ENCODE measurements around the gene NFIX.

NFIX gene

DNA sequence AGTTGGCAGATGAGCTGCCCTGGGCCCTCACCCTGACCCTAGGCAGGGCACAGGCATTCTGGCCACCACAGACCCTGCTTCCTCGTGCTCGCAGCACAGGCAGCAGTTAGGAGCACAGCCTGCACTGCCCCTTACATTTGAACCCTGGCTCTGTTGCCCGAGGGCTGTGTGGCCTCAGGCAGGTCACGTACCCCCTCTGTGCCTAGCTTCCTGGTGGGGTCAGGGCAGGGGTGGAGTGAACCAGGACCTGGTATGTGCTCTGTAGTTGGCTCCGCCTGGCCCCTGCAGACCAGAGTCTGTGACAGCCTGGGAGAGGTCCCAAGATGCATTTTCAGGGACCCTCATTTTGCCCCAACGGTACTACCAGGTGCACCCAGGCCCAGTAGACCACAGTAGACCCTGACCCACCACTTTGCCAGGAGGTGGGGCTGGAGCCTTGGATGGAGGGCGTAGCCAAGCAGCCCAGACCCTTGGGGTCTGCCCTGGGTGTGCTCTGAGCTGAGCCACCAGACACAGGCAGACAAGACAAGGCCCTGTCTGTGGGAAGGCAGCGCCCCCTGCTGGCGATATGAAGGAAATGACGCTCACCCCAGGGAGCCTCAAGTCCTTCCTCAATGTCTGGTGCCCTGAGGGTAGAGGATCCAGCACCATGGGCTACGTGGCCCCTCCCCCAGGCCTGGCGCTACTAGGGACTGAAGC, 98.3 kb downstream of the NFIX start:
- peaks cover 65% of the 10 kb centered on the region for H3K27me3 ChIP-seq (ENCODE audit: control insufficient read depth, insufficient read depth, low read length)
- H3K27ac ChIP-seq (ENCODE audit: low read depth, low read length), result no peak overlapping the region
- no peak overlapping the region for H3K9ac ChIP-seq (ENCODE audit: low read depth, low read length)
- no peaks in the 10 kb centered on the region for H3K36me3 ChIP-seq (ENCODE audit: control insufficient read depth, insufficient read depth, low read length)
- H3K4me1 ChIP-seq (ENCODE audit: control insufficient read depth, insufficient read depth, low read length), result peaks cover 35% of the 10 kb centered on the region
- H3K9me3 ChIP-seq (ENCODE audit: control insufficient read depth, insufficient read depth, low read length), result no peaks in the 10 kb centered on the region
- H3K4me3 ChIP-seq (ENCODE audit: low read depth, low read length), result no peak overlapping the region

- Histone ChIP-seq H3K36me3 (ENCODE audit: control insufficient read depth, insufficient read depth, low read length) (no peaks in the 10 kb centered on the region), H3K27me3 (ENCODE audit: control insufficient read depth, insufficient read depth, low read length) (peaks cover 71% of the 10 kb centered on the region), H3K4me3 (ENCODE audit: low read depth, low read length) (no peak overlapping the region), H3K9ac (ENCODE audit: low read depth, low read length) (no peak overlapping the region), H3K9me3 (ENCODE audit: control insufficient read depth, insufficient read depth, low read length) (no peaks in the 10 kb centered on the region), H3K4me1 (ENCODE audit: control insufficient read depth, insufficient read depth, low read length) (peaks cover 35% of the 10 kb centered on the region), H3K27ac (ENCODE audit: low read depth, low read length) (no peak overlapping the region)
Observed at GRCh38 chr19:13094106-13094504, 98.8 kb downstream of the NFIX start.

DNA sequence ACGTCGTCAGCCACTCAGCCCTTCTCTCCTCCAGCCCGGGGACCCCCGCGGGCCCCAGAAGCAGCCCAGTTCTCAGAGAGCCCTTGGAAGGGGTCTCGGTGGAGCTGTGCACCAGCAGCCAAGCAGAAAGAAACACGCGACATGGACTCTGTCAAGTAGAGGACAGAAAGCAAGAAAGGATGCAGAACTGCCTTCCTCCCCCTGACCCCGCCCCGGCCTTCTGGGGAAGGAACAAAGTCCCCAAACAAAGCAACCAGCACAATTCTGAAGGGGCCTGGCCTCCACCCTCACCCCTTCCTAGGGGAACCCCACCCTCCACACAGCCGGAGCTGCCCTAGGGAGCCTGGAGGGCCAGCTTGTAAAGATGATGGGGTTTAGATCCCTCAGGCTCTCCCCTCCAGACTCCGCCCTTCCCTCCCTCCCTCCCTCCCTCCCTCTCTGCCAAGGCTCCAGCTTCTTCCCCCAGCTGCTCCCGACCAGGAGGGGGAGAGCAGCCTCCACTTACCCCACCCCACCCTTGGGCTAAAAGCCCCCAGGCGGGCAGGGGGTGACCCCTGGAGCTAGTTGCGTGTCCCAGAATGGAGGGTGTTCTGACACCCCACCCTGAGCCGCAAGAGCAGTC, 99.6 kb downstream of the NFIX start:
- H3K4me1 ChIP-seq (ENCODE audit: control insufficient read depth, insufficient read depth, low read length), result peaks cover 35% of the 10 kb centered on the region
- no peaks in the 10 kb centered on the region for H3K9me3 ChIP-seq (ENCODE audit: control insufficient read depth, insufficient read depth, low read length)
- H3K27ac ChIP-seq (ENCODE audit: low read depth, low read length), result peak overlapping the region; percentile 12
- H3K27me3 ChIP-seq (ENCODE audit: control insufficient read depth, insufficient read depth, low read length), result peaks cover 78% of the 10 kb centered on the region
- no peak overlapping the region for H3K9ac ChIP-seq (ENCODE audit: low read depth, low read length)
- peak overlapping the region; percentile 60 for H3K4me3 ChIP-seq (ENCODE audit: low read depth, low read length)
- no peaks in the 10 kb centered on the region for H3K36me3 ChIP-seq (ENCODE audit: control insufficient read depth, insufficient read depth, low read length)

- no peaks in the 10 kb centered on the region for H3K9me3 ChIP-seq (ENCODE audit: control insufficient read depth, insufficient read depth, low read length)
- H3K36me3 ChIP-seq (ENCODE audit: control insufficient read depth, insufficient read depth, low read length), result no peaks in the 10 kb centered on the region
- H3K4me1 ChIP-seq (ENCODE audit: control insufficient read depth, insufficient read depth, low read length), result peaks cover 35% of the 10 kb centered on the region
- no peak overlapping the region for H3K9ac ChIP-seq (ENCODE audit: low read depth, low read length)
- H3K4me3 ChIP-seq (ENCODE audit: low read depth, low read length), result peak overlapping the region; percentile 60
- H3K27ac ChIP-seq (ENCODE audit: low read depth, low read length), result peak overlapping the region; percentile 12
- peaks cover 84% of the 10 kb centered on the region for H3K27me3 ChIP-seq (ENCODE audit: control insufficient read depth, insufficient read depth, low read length)
Observed at GRCh38 chr19:13095393-13095784, 100.1 kb downstream of the NFIX start.

GRCh38 chr19:13095934-13096927, 101.0 kb downstream of the NFIX start:
- H3K4me3 ChIP-seq (ENCODE audit: low read depth, low read length), result peak overlapping the region; percentile 60
- H3K36me3 ChIP-seq (ENCODE audit: control insufficient read depth, insufficient read depth, low read length), result no peaks in the 10 kb centered on the region
- no peaks in the 10 kb centered on the region for H3K9me3 ChIP-seq (ENCODE audit: control insufficient read depth, insufficient read depth, low read length)
- H3K27me3 ChIP-seq (ENCODE audit: control insufficient read depth, insufficient read depth, low read length), result peaks cover 92% of the 10 kb centered on the region
- H3K9ac ChIP-seq (ENCODE audit: low read depth, low read length), result peak overlapping the region; percentile 33; the same call in 1 of the 2 replicates
- peaks cover 30% of the 10 kb centered on the region for H3K4me1 ChIP-seq (ENCODE audit: control insufficient read depth, insufficient read depth, low read length)
- H3K27ac ChIP-seq (ENCODE audit: low read depth, low read length), result no peak overlapping the region

DNA sequence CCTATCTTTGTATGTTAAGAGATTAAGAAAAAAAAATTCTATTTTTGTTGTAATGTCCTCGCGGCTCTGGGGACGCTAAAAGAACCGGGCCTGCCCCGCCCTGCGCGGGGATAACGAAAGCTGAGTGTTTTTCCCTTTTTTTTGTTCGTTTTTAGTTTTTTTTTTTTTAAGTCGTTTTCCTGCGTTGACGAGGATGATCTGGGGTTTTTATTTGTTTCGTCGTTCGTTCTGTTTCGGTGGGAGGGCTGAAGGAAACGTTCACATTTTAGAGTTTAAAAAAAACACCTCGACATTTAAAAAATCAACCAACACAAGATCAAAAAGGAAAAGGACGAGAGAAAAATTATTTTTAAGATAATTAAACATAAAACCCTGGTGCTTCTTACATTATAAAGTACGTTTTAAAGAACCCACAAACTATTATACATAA, 101.8 kb downstream of the NFIX start:
- Histone ChIP-seq H3K27ac (ENCODE audit: low read depth, low read length) (no peak overlapping the region), H3K4me1 (ENCODE audit: control insufficient read depth, insufficient read depth, low read length) (peaks cover 25% of the 10 kb centered on the region), H3K9me3 (ENCODE audit: control insufficient read depth, insufficient read depth, low read length) (no peaks in the 10 kb centered on the region), H3K9ac (ENCODE audit: low read depth, low read length) (no peak overlapping the region), H3K4me3 (ENCODE audit: low read depth, low read length) (no peak overlapping the region), H3K36me3 (ENCODE audit: control insufficient read depth, insufficient read depth, low read length) (no peaks in the 10 kb centered on the region), H3K27me3 (ENCODE audit: control insufficient read depth, insufficient read depth, low read length) (peaks cover 93% of the 10 kb centered on the region)

GRCh38 chr19:13097463-13098258, 102.4 kb downstream of the NFIX start:
- Histone ChIP-seq H3K27ac (ENCODE audit: low read depth, low read length) (no peak overlapping the region), H3K9me3 (ENCODE audit: control insufficient read depth, insufficient read depth, low read length) (no peaks in the 10 kb centered on the region), H3K4me3 (ENCODE audit: low read depth, low read length) (no peak overlapping the region), H3K9ac (ENCODE audit: low read depth, low read length) (no peak overlapping the region), H3K27me3 (ENCODE audit: control insufficient read depth, insufficient read depth, low read length) (peaks cover 93% of the 10 kb centered on the region), H3K4me1 (ENCODE audit: control insufficient read depth, insufficient read depth, low read length) (peaks cover 21% of the 10 kb centered on the region), H3K36me3 (ENCODE audit: control insufficient read depth, insufficient read depth, low read length) (no peaks in the 10 kb centered on the region)

GRCh38 chr19:13098277-13099072, 103.2 kb downstream of the NFIX start:
- no peak overlapping the region for H3K27ac ChIP-seq (ENCODE audit: low read depth, low read length)
- peaks cover 86% of the 10 kb centered on the region for H3K27me3 ChIP-seq (ENCODE audit: control insufficient read depth, insufficient read depth, low read length)
- no peak overlapping the region for H3K9ac ChIP-seq (ENCODE audit: low read depth, low read length)
- peaks cover 26% of the 10 kb centered on the region for H3K4me1 ChIP-seq (ENCODE audit: control insufficient read depth, insufficient read depth, low read length)
- H3K4me3 ChIP-seq (ENCODE audit: low read depth, low read length), result no peak overlapping the region; the same call in 1 of the 2 replicates
- no peaks in the 10 kb centered on the region for H3K9me3 ChIP-seq (ENCODE audit: control insufficient read depth, insufficient read depth, low read length)
- no peaks in the 10 kb centered on the region for H3K36me3 ChIP-seq (ENCODE audit: control insufficient read depth, insufficient read depth, low read length)

DNA sequence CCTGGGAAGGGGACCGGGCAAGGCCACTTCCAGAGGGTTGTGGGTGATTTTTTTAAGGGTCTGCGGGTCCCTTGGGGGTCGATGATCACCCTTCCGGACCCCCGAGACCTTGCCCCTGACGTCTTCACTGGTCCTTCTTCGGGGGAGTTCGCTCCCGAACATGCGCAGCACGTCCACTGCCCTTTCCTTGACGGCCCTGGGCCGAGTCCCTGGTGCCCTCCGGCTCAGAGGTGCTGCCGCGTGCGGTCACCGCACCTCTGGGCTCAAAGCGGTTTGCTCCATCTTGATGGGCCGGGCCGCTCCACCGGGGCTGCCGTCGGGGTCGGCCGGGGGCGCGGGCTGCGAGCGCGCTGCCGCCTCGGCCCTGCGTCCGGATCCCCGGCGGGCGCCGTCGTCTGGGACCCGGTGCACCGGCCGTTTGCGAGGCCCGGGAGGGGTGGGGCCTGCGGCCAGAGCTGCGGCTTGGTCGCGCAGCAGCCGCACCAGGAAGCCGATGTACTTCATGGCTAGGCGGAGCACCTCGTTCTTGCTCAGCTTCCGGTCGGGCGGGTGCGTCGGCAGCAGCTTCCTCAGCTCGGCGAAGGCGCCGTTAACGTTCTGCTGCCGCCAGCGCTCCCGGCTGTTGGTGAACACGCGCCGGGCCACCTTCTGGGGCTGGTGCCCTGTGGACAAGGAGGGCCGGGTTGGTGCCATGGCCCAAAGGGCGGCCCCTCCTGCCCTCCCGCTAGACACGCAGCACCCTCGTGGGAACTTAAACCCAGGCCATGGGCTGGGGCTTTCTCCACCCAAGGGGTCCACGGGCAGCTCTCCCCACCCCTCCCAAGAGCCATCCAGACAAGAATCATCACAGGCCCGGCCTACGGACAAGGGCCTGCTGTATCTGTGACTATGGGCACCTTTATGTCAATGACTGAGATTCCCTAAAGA, 104.1 kb downstream of the NFIX start:
- H3K4me1 ChIP-seq (ENCODE audit: control insufficient read depth, insufficient read depth, low read length), result peaks cover 22% of the 10 kb centered on the region
- no peaks in the 10 kb centered on the region for H3K36me3 ChIP-seq (ENCODE audit: control insufficient read depth, insufficient read depth, low read length)
- H3K27ac ChIP-seq (ENCODE audit: low read depth, low read length), result no peak overlapping the region
- peaks cover 81% of the 10 kb centered on the region for H3K27me3 ChIP-seq (ENCODE audit: control insufficient read depth, insufficient read depth, low read length)
- H3K4me3 ChIP-seq (ENCODE audit: low read depth, low read length), result peak overlapping the region; percentile 28; the same call in 1 of the 2 replicates
- H3K9ac ChIP-seq (ENCODE audit: low read depth, low read length), result no peak overlapping the region
- H3K9me3 ChIP-seq (ENCODE audit: control insufficient read depth, insufficient read depth, low read length), result no peaks in the 10 kb centered on the region
